ENCODE measurements around the gene WIPF3.

The WIPF3 gene

DNA sequence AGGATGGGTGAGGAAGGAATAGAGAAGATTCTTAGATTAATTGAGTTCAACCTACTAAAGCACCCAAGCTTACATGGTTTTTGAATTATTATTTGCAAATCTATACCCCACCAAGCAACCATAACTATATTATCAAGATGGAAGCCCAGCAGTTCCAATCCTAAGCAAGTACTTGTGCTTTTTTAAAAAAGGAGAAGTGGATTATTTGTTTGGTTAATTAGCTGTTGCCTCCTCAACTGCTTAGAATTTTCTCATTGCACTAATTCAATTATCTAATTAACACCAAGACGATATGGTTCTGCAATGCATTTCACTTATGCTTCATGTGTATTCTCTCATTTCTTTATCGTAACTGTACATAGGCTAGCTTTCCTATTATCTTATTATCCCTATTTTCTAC lies 27.3 kb upstream of the WIPF3 start:
- Histone ChIP-seq H2AFZ (ENCODE audit: low read length) (no peak overlapping the region), H3K36me3 (ENCODE audit: insufficient read depth, low read length) (no peaks in the 10 kb centered on the region), H4K20me1 (ENCODE audit: insufficient read depth, low read length, poor library complexity, severe bottlenecking) (no peaks in the 10 kb centered on the region), H3K9ac (ENCODE audit: low read depth, low read length, poor library complexity, severe bottlenecking) (no peak overlapping the region), H3K4me1 (ENCODE audit: insufficient read depth, low read length, poor library complexity, severe bottlenecking) (no peaks in the 10 kb centered on the region), H3K79me2 (ENCODE audit: insufficient read depth, low read length) (no peaks in the 10 kb centered on the region), H3F3A (ENCODE audit: low read depth) (no peaks in the 10 kb centered on the region), H3K4me3 (ENCODE audit: low read length, poor library complexity, severe bottlenecking) (no peak overlapping the region), H3K9me2 (replicated peaks; ENCODE audit: low read depth, low read length) (no peaks in the 10 kb centered on the region), H3K27me3 (ENCODE audit: insufficient read depth, low read length, poor library complexity, severe bottlenecking) (no peaks in the 10 kb centered on the region), H3K4me2 (ENCODE audit: low read depth, low read length, poor library complexity, severe bottlenecking) (no peak overlapping the region), H3K9me3 (ENCODE audit: insufficient read depth, low read depth, low read length) (no peaks in the 10 kb centered on the region)
- TF ChIP-seq EZH2phosphoT487 (IDR thresholded peaks at IDR 0.05; ENCODE audit: borderline replicate concordance): no peak
- TF ChIP-seq, protein P1, sequence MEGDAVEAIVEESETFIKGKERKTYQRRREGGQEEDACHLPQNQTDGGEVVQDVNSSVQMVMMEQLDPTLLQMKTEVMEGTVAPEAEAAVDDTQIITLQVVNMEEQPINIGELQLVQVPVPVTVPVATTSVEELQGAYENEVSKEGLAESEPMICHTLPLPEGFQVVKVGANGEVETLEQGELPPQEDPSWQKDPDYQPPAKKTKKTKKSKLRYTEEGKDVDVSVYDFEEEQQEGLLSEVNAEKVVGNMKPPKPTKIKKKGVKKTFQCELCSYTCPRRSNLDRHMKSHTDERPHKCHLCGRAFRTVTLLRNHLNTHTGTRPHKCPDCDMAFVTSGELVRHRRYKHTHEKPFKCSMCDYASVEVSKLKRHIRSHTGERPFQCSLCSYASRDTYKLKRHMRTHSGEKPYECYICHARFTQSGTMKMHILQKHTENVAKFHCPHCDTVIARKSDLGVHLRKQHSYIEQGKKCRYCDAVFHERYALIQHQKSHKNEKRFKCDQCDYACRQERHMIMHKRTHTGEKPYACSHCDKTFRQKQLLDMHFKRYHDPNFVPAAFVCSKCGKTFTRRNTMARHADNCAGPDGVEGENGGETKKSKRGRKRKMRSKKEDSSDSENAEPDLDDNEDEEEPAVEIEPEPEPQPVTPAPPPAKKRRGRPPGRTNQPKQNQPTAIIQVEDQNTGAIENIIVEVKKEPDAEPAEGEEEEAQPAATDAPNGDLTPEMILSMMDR (conservative IDR thresholded peaks at IDR 0.05; ENCODE audit: low read length): no peak

DNA sequence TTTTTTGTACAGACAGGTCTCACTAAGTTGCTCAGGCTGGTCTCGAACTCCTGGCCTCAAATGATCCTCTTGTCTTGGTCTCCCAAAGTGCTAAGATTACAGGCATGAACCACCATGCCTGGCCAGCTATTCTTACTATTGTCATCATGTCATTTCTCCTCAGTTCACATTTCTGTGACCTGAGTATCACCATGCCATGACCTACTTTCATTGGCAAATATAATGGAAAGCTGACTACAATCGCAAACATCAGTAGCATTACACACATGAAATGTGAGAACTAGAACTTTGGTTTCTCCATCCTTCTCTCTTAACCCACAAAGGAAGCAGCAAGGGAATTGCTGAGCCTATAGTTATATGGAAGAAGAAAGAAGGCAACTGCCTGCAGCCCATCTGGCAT lies 26.0 kb upstream of the WIPF3 start:
- H3K4me1 ChIP-seq (ENCODE audit: insufficient read depth, low read length, poor library complexity, severe bottlenecking): no peaks in the 10 kb centered on the region
- H3K9me2 ChIP-seq (replicated peaks; ENCODE audit: low read depth, low read length): no peaks in the 10 kb centered on the region
- no peak overlapping the region for H3K4me2 ChIP-seq (ENCODE audit: low read depth, low read length, poor library complexity, severe bottlenecking)
- no peaks in the 10 kb centered on the region for H3K36me3 ChIP-seq (ENCODE audit: insufficient read depth, low read length)
- H4K20me1 ChIP-seq (ENCODE audit: insufficient read depth, low read length, poor library complexity, severe bottlenecking): no peaks in the 10 kb centered on the region
- H2AFZ ChIP-seq (ENCODE audit: low read length): no peak overlapping the region
- TF ChIP-seq EZH2phosphoT487 (IDR thresholded peaks at IDR 0.05; ENCODE audit: borderline replicate concordance): no peak
- TF ChIP-seq, protein P1 (conservative IDR thresholded peaks at IDR 0.05; ENCODE audit: low read length): no peak
- no peaks in the 10 kb centered on the region for H3K27me3 ChIP-seq (ENCODE audit: insufficient read depth, low read length, poor library complexity, severe bottlenecking)
- no peaks in the 10 kb centered on the region for H3F3A ChIP-seq (ENCODE audit: low read depth)
- H3K9me3 ChIP-seq (ENCODE audit: insufficient read depth, low read depth, low read length): no peaks in the 10 kb centered on the region
- H3K9ac ChIP-seq (ENCODE audit: low read depth, low read length, poor library complexity, severe bottlenecking): no peak overlapping the region
- H3K4me3 ChIP-seq (ENCODE audit: low read length, poor library complexity, severe bottlenecking): no peak overlapping the region
- H3K79me2 ChIP-seq (ENCODE audit: insufficient read depth, low read length): no peaks in the 10 kb centered on the region

DNA sequence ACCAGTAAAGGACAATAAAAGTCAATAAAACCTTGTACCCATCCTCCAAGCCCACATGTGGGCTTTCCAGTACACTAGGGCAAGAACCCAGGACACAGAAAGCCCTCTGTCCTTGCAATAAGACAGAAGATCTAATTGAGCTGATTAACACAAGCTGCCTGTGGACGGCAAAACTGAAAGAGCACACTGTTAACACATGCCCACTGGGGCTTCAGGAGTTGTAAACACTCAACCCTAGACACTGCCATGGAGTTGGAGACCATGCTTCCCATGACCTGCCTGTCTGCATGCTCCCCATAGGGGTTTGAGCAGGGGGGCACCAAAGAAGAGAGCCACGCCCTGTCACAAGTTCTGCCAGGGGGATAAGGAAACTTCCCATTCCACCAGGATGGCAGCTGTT lies 22.6 kb upstream of the WIPF3 start:
- H3K4me3 ChIP-seq (ENCODE audit: low read length, poor library complexity, severe bottlenecking): no peak overlapping the region
- no peak for TF ChIP-seq EZH2phosphoT487 (IDR thresholded peaks at IDR 0.05; ENCODE audit: borderline replicate concordance)
- TF ChIP-seq, protein P1 (conservative IDR thresholded peaks at IDR 0.05; ENCODE audit: low read length): no peak
- no peaks in the 10 kb centered on the region for H3F3A ChIP-seq (ENCODE audit: low read depth)
- no peaks in the 10 kb centered on the region for H3K79me2 ChIP-seq (ENCODE audit: insufficient read depth, low read length)
- no peak overlapping the region for H2AFZ ChIP-seq (ENCODE audit: low read length)
- no peaks in the 10 kb centered on the region for H3K27me3 ChIP-seq (ENCODE audit: insufficient read depth, low read length, poor library complexity, severe bottlenecking)
- H4K20me1 ChIP-seq (ENCODE audit: insufficient read depth, low read length, poor library complexity, severe bottlenecking): no peaks in the 10 kb centered on the region
- no peak overlapping the region for H3K9ac ChIP-seq (ENCODE audit: low read depth, low read length, poor library complexity, severe bottlenecking)
- no peaks in the 10 kb centered on the region for H3K9me2 ChIP-seq (replicated peaks; ENCODE audit: low read depth, low read length)
- H3K9me3 ChIP-seq (ENCODE audit: insufficient read depth, low read depth, low read length): no peaks in the 10 kb centered on the region
- no peaks in the 10 kb centered on the region for H3K36me3 ChIP-seq (ENCODE audit: insufficient read depth, low read length)
- no peaks in the 10 kb centered on the region for H3K4me1 ChIP-seq (ENCODE audit: insufficient read depth, low read length, poor library complexity, severe bottlenecking)
- no peak overlapping the region for H3K4me2 ChIP-seq (ENCODE audit: low read depth, low read length, poor library complexity, severe bottlenecking)

All from Loucy (cell line).